Sciatic nerve (tissue), 2 donors: Measurements from ENCODE around the gene GPR160. TPM values are rescaled to one million over a fixed set of nuclear protein-coding genes. Genes with fewer than 3 reads are reported as not detected.
"Not testable (repeated sequence)": the region's sequence is repeated elsewhere in the genome, so short reads cannot be mapped to it uniquely, and the experiment has no call there.

Experiments
- ATAC-seq: fragments of 200-7000 bp; cut with Tn5 transposase; one replicate; pipeline ENCODE4 v1.9.1; 2020; ENCODE audit warnings: mild to moderate bottlenecking, moderate library complexity
- DNase-seq: peaks from one replicate; pipeline ENCODE4 v3.0.0-alpha.2; 2020; ENCODE audit warnings: low spot score
- intact Hi-C: fragments of 100-400 bp; cut with DNase I; formaldehyde crosslinking; loops from one replicate; pipeline ENCODE4 v1.14.2; 2022
- total RNA-seq: library from RNA; stranded (reverse); fragmentation: NEBNext Ultra II Directional; extraction: Animal tissue kit (Norgen Biotek cat#: 25700); gene quantifications from one replicate; pipeline ENCODE4 v1.2.1, GENCODE V29; 2021
- donor health status: DM: no; HTN: no; CAD: no.
- donor health status: DM: no; HTN: no; CAD: no.

The GPR160 gene
- total RNA-seq, 1 donor from 2014 or later, result 5.4 TPM

- no peak for ATAC-seq
- intact Hi-C loops, result no loop called here
- no peak for DNase-seq
Measured at GRCh38 chr3:170096342-170096741, 58.5 kb downstream of the GPR160 start.

GRCh38 chr3:170098753-170099152, 61.0 kb downstream of the GPR160 start:
- ATAC-seq, result no peak
- intact Hi-C loops, result no loop called here

GRCh38 chr3:170100944-170101343, 63.1 kb downstream of the GPR160 start:
- ATAC-seq, result no peak
- intact Hi-C loops, result no loop called here
- DNase-seq, result no peak

More at GRCh38 chr3:170098753-170099152, 61.0 kb downstream of the GPR160 start:
- no peak for DNase-seq

GRCh38 chr3:170102431-170102830, 64.6 kb downstream of the GPR160 start:
- intact Hi-C loops, result no loop called here

GRCh38 chr3:170107941-170108340, 70.1 kb downstream of the GPR160 start:
- no peak for DNase-seq
- no peak for ATAC-seq
- intact Hi-C loops, result no loop called here

More at GRCh38 chr3:170102431-170102830, 64.6 kb downstream of the GPR160 start:
- no peak for ATAC-seq
- no peak for DNase-seq

GRCh38 chr3:170108955-170109354, 71.2 kb downstream of the GPR160 start:
- intact Hi-C loops, result no loop called here
- ATAC-seq, result no peak
- DNase-seq, result no peak

GRCh38 chr3:170109579-170110293, 71.9 kb downstream of the GPR160 start:
- DNase-seq, result no peak
- ATAC-seq, result no peak
- intact Hi-C loops, result no loop called here

- intact Hi-C loops, result no loop called here
- DNase-seq, result no peak
- no peak for ATAC-seq
Measured at GRCh38 chr3:170111147-170111771, 73.5 kb downstream of the GPR160 start.

- ATAC-seq, DNase-seq, intact Hi-C loops: not testable (repeated sequence)
Measured at GRCh38 chr3:170114165-170114564, 76.4 kb downstream of the GPR160 start.

- ATAC-seq (no peak), DNase-seq (no peak)
- intact Hi-C loops, result no loop called here
Measured at GRCh38 chr3:170117134-170117533, 79.3 kb downstream of the GPR160 start.

GRCh38 chr3:170128259-170128976, 90.6 kb downstream of the GPR160 start:
- no peak for DNase-seq
- ATAC-seq, result no peak

GRCh38 chr3:170128977-170129431, 91.2 kb downstream of the GPR160 start:
- no peak for DNase-seq
- intact Hi-C loops, result no loop called here
- no peak for ATAC-seq

More at GRCh38 chr3:170128259-170128976, 90.6 kb downstream of the GPR160 start:
- intact Hi-C loops, result no loop called here

GRCh38 chr3:170130532-170130931, 92.7 kb downstream of the GPR160 start:
- ATAC-seq (no peak), DNase-seq (no peak)
- intact Hi-C loops, result no loop called here

- ATAC-seq (no peak), DNase-seq (no peak)
- intact Hi-C loops, result no loop called here
Measured at GRCh38 chr3:170132335-170132734, 94.5 kb downstream of the GPR160 start.

Other genes with a start within 250 kb of the GPR160 start
- gene LRRIQ4, start 225.1 kb upstream of the GPR160 start, total RNA-seq, result not detected
- gene LRRC34, start 225.1 kb upstream of the GPR160 start, total RNA-seq, result 4.7 TPM
- not detected for gene LRRC31, start 168.1 kb upstream of the GPR160 start, total RNA-seq
- not detected for gene SAMD7, start 126.4 kb upstream of the GPR160 start, total RNA-seq
- gene SEC62, start 71.2 kb upstream of the GPR160 start, total RNA-seq, result 232 TPM
- 142 TPM for gene PHC3, start 143.7 kb downstream of the GPR160 start, total RNA-seq
- 56.7 TPM for gene PRKCI, start 184.4 kb downstream of the GPR160 start, total RNA-seq